BJ (cell line): ENCODE data around the gene ST7. TPM values are rescaled to one million over a fixed set of nuclear protein-coding genes. Genes with fewer than 3 reads are reported as not detected.

Experiments used
- CTCF ChIA-PET: fragments of 350-600 bp; formaldehyde crosslinking; extraction: SDS; loops from one replicate; lab custom pipeline; 2021; ENCODE audit warnings: antibody characterized with exemption, inconsistent platforms; lab: Yijun Ruan, JAX
- POLR2A ChIA-PET: fragments of 300-600 bp; sonication (Branson Sonifier 250); formaldehyde crosslinking; extraction: SDS; loops from one replicate; lab custom pipeline; 2021; ENCODE audit warnings: antibody characterized with exemption; lab: Charles Lee
- DNase-seq: peaks from one replicate; pipeline ENCODE4 v3.0.0-alpha.2; 2011; ENCODE audit warnings: low read depth
- H3K27me3 ChIP-seq: 2 replicates; pipeline ENCODE4 v1.6.0; 2011; ENCODE audit warnings: low read length; ENCODE audit not compliant: control insufficient read depth, insufficient read depth
- H3K36me3 ChIP-seq: 2 replicates; pipeline ENCODE4 v1.5.1; 2011; ENCODE audit warnings: low read length; ENCODE audit not compliant: control insufficient read depth, insufficient read depth
- H3K4me3 ChIP-seq: 2 replicates; pipeline ENCODE4 v1.5.1; 2011; ENCODE audit warnings: low read depth, mild to moderate bottlenecking, control low read depth, low read length
- polyA plus RNA-seq: library from polyadenylated mRNA; depleted of rRNA; stranded (reverse); fragments of >200 nt; gene quantifications from 2 replicates; pipeline ENCODE4 v1.2.3, GENCODE V29; 2011
- TF ChIP-seq, protein P1 (sequence below): IDR thresholded peaks from 2 replicates; pipeline ENCODE4 v1.5.1; 2011; ENCODE audit warnings: low read depth, mild to moderate bottlenecking, control low read depth, inconsistent platforms, low read length, moderate library complexity; ENCODE audit not compliant: insufficient read depth

Gene ST7
- polyA plus RNA-seq, 1 experiment = 16.0 TPM

GRCh38 chr7:117184367-117184766 lies 231.1 kb downstream of the ST7 start:
- no peak for DNase-seq
- CTCF ChIA-PET = no interaction called here
- POLR2A ChIA-PET = no interaction called here
- TF ChIP-seq, protein P1, sequence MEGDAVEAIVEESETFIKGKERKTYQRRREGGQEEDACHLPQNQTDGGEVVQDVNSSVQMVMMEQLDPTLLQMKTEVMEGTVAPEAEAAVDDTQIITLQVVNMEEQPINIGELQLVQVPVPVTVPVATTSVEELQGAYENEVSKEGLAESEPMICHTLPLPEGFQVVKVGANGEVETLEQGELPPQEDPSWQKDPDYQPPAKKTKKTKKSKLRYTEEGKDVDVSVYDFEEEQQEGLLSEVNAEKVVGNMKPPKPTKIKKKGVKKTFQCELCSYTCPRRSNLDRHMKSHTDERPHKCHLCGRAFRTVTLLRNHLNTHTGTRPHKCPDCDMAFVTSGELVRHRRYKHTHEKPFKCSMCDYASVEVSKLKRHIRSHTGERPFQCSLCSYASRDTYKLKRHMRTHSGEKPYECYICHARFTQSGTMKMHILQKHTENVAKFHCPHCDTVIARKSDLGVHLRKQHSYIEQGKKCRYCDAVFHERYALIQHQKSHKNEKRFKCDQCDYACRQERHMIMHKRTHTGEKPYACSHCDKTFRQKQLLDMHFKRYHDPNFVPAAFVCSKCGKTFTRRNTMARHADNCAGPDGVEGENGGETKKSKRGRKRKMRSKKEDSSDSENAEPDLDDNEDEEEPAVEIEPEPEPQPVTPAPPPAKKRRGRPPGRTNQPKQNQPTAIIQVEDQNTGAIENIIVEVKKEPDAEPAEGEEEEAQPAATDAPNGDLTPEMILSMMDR = no peak
- Histone ChIP-seq H3K27me3 (no peaks in the 10 kb centered on the region), H3K4me3 (no peak overlapping the region), H3K36me3 (no peaks in the 10 kb centered on the region)

GRCh38 chr7:117185124-117185523 lies 231.8 kb downstream of the ST7 start:
- Histone ChIP-seq H3K36me3 (peaks cover under 1% of the 10 kb centered on the region; the same call in 1 of the 2 replicates), H3K4me3 (no peak overlapping the region), H3K27me3 (no peaks in the 10 kb centered on the region)
- ChIA-PET CTCF (no interaction called here), POLR2A (no interaction called here)
- DNase-seq = no peak
- TF ChIP-seq, protein P1 = no peak

DNA sequence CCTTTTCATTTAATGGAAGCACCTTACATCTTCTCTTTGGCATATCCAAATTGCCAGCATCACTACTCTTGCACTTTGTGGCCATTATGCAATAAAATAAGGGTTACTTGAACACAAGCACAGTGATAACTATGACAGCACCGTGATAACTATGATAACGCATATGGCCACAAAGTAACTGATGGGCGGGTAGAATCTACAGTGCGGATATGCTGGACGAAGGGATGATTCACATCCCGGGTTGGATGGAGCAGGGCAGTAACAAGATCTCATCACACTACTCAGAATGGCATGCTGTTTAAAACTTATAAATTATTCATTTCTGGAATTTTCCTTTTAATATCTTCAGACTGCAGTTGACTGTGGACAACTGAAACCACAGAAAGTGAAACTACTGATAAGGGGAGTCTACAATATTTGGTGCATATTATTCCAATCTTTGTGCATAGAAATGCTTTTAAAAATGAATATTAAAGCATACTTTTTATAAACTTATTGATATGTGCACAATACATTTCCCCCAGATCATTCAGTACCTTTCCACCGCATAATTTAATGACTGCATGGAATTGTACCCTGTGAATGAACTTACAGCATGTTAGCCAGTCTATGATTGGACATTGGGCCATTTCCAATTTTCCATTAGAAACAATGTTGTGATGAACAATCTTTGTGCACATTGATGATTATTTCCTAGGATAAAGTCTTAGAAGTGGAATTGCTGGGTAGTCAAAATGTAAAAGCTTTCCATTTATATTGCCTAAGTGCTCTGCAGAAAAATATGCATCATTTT lies 233.1 kb downstream of the ST7 start:
- CTCF ChIA-PET = interaction anchor here (0.6 to 1.0 kb wide), 2 partner anchors 7 to 343 kb away, joined by 3 read pairs; no protein-coding TSS in a partner anchor
- no peak overlapping the region for H3K4me3 ChIP-seq

GRCh38 chr7:117188376-117188775 lies 235.1 kb downstream of the ST7 start:
- no peak overlapping the region for H3K4me3 ChIP-seq
- DNase-seq = no peak
- H3K27me3 ChIP-seq = no peaks in the 10 kb centered on the region
- CTCF ChIA-PET = no interaction called here
- TF ChIP-seq, protein P1 = no peak
- peaks cover 6% of the 10 kb centered on the region; the same call in 1 of the 2 replicates for H3K36me3 ChIP-seq
- POLR2A ChIA-PET = no interaction called here

More for the DNA sequence above, 233.1 kb downstream of the ST7 start:
- TF ChIP-seq, protein P1 = no peak
- no peak for DNase-seq
- POLR2A ChIA-PET = no interaction called here
- no peaks in the 10 kb centered on the region for H3K27me3 ChIP-seq
- peaks cover 6% of the 10 kb centered on the region; the same call in 1 of the 2 replicates for H3K36me3 ChIP-seq

- Histone ChIP-seq H3K4me3 (no peak overlapping the region), H3K27me3 (no peaks in the 10 kb centered on the region), H3K36me3 (peaks cover 6% of the 10 kb centered on the region; the same call in 1 of the 2 replicates)
- TF ChIP-seq, protein P1 = no peak
- DNase-seq = no peak
- ChIA-PET CTCF (interaction anchor here (1.4 kb wide), 1 partner anchor 24 kb away, joined by 4 read pairs; no protein-coding TSS in a partner anchor), POLR2A (no interaction called here)
Observed at GRCh38 chr7:117188949-117189592, 235.8 kb downstream of the ST7 start.
